ENCODE results near the gene CEP170. TPM values are rescaled to one million over a fixed set of nuclear protein-coding genes. Genes with fewer than 3 reads are reported as not detected.
"Not testable (repeated sequence)": the region's sequence is repeated elsewhere in the genome, so short reads cannot be mapped to it uniquely, and the experiment has no call there.

Gene CEP170
- total and polyA plus RNA-seq, 5 donors from 2014 or later = 6.8 to 35.5 (median 9.0) TPM

DNA sequence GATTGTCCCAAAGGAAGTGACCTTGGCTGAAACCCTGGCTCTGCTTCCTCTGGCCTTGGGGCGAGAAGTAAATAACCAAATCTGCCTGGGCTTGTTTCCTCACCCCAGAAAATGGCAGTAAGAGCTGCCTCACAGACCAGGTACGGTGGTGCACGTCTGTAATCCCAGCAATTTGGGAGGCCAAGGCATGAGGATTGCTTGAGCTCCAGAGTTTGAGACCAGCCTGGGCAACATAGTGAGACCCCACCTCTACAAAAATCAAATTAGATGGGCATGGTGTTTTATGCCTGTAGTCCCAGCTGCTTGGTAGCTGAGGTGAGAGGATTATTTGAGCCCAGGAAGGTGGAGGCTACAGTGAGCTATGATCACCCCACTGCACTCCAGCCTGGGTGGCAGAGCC is 140.3 kb downstream of the CEP170 start:
- not testable (repeated sequence) for H3K4me3 Mint-ChIP-seq; H3K4me3 ChIP-seq (ENCODE audit: low read depth, low read length); H3K36me3 Mint-ChIP-seq; ATAC-seq (ENCODE audit: low read depth in 2 of 2); DNase-seq; H3K9me3 ChIP-seq (ENCODE audit: control insufficient read depth in 2 of 2, low read length in 2 of 2); H3K27me3 Mint-ChIP-seq; H3K27me3 ChIP-seq (ENCODE audit: control insufficient read depth, insufficient read depth, low read length); H3K27ac Mint-ChIP-seq; H3K36me3 ChIP-seq (ENCODE audit: control insufficient read depth, insufficient read depth, low read length); H3K9me3 Mint-ChIP-seq; H3K27ac ChIP-seq (ENCODE audit: insufficient read depth, low read length, poor library complexity, severe bottlenecking); H3K4me1 ChIP-seq (ENCODE audit: control insufficient read depth, insufficient read depth, low read length, poor library complexity, severe bottlenecking); H3K4me1 Mint-ChIP-seq

DNA sequence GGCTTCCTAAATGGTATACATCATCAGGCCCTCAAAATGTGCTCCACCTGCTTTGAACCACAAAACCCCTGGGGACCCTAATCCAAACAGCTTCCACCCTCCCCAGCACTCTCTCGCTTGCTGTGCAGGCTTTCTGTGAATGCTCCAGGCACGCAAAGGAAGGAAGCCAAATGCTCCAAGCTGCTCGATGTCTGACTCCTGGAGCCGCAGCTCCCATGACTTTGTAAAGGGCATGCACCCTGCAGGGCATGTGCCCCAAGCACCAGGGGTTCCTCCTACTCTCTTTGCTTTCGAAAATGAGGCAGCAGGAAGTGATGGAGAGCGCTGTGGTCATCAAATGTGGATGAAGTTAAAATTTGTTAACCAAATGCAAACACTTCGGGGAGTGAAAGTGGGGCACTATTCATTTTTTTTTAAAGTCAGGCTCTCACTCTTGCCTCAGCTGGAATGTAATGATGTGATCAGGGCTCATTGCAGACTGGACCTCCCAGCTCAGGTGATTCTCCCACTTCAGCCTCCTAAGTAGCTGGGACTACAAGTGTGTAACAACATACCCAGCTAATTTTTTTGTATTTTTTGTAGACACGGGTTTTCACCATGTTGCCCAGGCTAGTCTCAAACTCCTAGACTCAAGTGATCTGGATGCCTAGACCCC is 140.9 kb downstream of the CEP170 start:
- not testable (repeated sequence) for H3K4me3 ChIP-seq (ENCODE audit: low read depth, low read length); H3K4me1 ChIP-seq (ENCODE audit: control insufficient read depth, insufficient read depth, low read length, poor library complexity, severe bottlenecking); ATAC-seq (ENCODE audit: low read depth in 2 of 2); H3K9me3 ChIP-seq (ENCODE audit: control insufficient read depth in 2 of 2, low read length in 2 of 2); H3K4me3 Mint-ChIP-seq; H3K4me1 Mint-ChIP-seq; H3K36me3 Mint-ChIP-seq; H3K9me3 Mint-ChIP-seq; H3K27me3 ChIP-seq (ENCODE audit: control insufficient read depth, insufficient read depth, low read length); H3K27ac ChIP-seq (ENCODE audit: insufficient read depth, low read length, poor library complexity, severe bottlenecking); H3K36me3 ChIP-seq (ENCODE audit: control insufficient read depth, insufficient read depth, low read length)
- Mint-ChIP-seq H3K27me3 (peaks cover 11% of the 10 kb centered on the region), H3K27ac (peak overlapping the region in 1 of 3 donors; percentile 52)
- DNase-seq = peak in 1 of 3 donors; percentile 4

DNA sequence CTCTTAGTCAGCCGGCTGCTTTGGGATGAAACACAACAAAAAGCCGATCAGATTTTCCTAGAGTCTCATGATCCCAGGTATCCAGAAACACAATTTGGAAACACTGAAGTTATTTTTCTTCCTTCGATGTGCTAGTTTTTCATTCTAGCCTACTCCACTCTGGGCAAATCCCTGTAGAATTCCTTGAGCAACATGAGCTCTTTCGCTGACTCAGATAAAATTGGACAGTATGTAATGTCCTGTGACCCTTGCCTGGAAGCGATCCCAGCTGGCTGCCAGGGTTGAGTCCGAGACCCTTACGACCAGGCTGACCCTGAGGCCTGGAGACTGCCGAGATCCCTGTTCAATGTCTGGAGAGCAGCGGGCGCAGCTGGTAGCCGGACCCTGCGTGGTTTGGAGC is 147.9 kb downstream of the CEP170 start:
- H3K4me3 Mint-ChIP-seq; H3K36me3 ChIP-seq (ENCODE audit: control insufficient read depth, insufficient read depth, low read length); H3K9me3 ChIP-seq (ENCODE audit: control insufficient read depth in 2 of 2, low read length in 2 of 2); H3K4me1 Mint-ChIP-seq; H3K4me1 ChIP-seq (ENCODE audit: control insufficient read depth, insufficient read depth, low read length, poor library complexity, severe bottlenecking); H3K27ac Mint-ChIP-seq; H3K4me3 ChIP-seq (ENCODE audit: low read depth, low read length); H3K27ac ChIP-seq (ENCODE audit: insufficient read depth, low read length, poor library complexity, severe bottlenecking); ATAC-seq (ENCODE audit: low read depth in 2 of 2); H3K9me3 Mint-ChIP-seq; H3K27me3 ChIP-seq (ENCODE audit: control insufficient read depth, insufficient read depth, low read length); DNase-seq; H3K36me3 Mint-ChIP-seq; H3K27me3 Mint-ChIP-seq: not testable (repeated sequence)

DNA sequence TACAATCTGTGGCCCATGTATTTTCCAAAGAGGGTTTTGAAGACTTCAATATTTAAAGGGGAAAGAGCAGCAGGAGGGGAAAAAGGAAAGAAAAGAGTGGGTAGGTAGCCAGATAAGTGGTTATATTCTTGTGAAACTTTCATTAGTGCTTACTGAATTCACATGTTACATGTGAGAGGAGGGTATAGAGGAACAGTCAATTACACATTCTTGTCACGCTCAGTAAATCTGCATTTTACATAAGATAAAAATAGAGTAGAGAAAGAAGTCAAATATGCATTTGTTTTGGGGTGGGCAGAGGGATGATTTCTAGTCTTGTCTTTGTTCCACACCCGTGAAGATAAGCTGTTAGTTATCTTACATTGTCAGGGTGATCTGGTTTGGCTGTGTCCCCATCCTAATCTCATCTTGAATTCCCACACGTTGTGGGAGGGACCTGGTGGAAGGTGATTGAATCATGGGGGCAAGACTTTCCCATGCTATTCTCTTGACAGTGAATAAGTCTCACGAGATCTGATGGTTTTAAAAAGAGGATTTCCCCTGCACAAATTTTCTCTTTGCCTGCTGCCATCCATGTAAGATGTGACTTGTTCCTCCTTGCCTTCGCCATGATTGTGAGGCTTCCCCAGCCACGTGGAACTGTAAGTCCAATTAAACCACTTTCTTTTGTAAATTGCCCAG is 149.3 kb downstream of the CEP170 start:
- H3K4me1 Mint-ChIP-seq; H3K4me1 ChIP-seq (ENCODE audit: control insufficient read depth, insufficient read depth, low read length, poor library complexity, severe bottlenecking); H3K9me3 Mint-ChIP-seq; H3K36me3 ChIP-seq (ENCODE audit: control insufficient read depth, insufficient read depth, low read length); H3K27me3 ChIP-seq (ENCODE audit: control insufficient read depth, insufficient read depth, low read length); H3K9me3 ChIP-seq (ENCODE audit: control insufficient read depth in 2 of 2, low read length in 2 of 2); DNase-seq; H3K27ac ChIP-seq (ENCODE audit: insufficient read depth, low read length, poor library complexity, severe bottlenecking); H3K4me3 ChIP-seq (ENCODE audit: low read depth, low read length); H3K36me3 Mint-ChIP-seq; ATAC-seq (ENCODE audit: low read depth in 2 of 2); H3K4me3 Mint-ChIP-seq; H3K27ac Mint-ChIP-seq: not testable (repeated sequence)
- H3K27me3 Mint-ChIP-seq = peaks cover 12% of the 10 kb centered on the region

DNA sequence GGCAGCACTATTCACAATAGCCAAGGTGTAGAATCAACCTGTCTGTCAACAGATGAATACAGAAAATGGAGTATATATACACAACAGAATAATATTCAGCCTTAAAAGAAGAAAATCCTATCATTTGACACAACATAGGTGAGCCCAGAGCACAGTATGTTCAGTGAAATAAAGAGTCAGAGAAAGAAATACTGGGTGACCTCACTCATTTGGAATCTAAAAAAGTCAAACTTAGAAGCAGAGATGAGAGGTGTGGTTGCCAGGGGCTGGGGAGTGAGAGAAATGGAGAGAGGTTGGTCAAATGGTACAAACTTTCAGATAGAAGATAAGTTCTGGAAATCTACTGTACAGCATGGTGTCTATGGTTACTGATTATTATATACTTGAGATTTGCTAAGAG is 150.0 kb downstream of the CEP170 start:
- not testable (repeated sequence) for DNase-seq; H3K4me1 ChIP-seq (ENCODE audit: control insufficient read depth, insufficient read depth, low read length, poor library complexity, severe bottlenecking); H3K4me1 Mint-ChIP-seq; H3K9me3 Mint-ChIP-seq; H3K27ac ChIP-seq (ENCODE audit: insufficient read depth, low read length, poor library complexity, severe bottlenecking); H3K36me3 ChIP-seq (ENCODE audit: control insufficient read depth, insufficient read depth, low read length); H3K27ac Mint-ChIP-seq; H3K36me3 Mint-ChIP-seq; H3K4me3 ChIP-seq (ENCODE audit: low read depth, low read length); H3K27me3 ChIP-seq (ENCODE audit: control insufficient read depth, insufficient read depth, low read length); ATAC-seq (ENCODE audit: low read depth in 2 of 2); H3K9me3 ChIP-seq (ENCODE audit: control insufficient read depth in 2 of 2, low read length in 2 of 2); H3K4me3 Mint-ChIP-seq
- peaks cover 11% of the 10 kb centered on the region for H3K27me3 Mint-ChIP-seq

DNA sequence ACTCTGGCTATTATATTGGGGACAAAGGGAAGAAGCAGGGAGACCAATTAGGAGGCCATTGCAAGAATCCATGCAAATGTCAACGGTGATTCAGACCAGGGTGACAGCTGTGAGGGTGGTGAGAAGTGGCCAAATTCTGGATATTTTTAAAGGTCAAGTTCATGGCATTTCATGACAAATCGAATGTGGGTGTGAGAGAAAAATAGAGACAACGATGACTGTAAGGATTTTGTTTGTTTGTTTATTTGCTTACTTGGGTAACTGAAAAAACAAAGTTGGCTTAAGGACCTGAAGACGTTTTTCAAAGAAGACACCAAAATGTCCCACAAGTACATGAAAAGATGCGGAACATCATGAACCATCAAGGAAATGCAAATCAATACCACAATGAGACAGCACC is 150.6 kb downstream of the CEP170 start:
- H3K27me3 ChIP-seq (ENCODE audit: control insufficient read depth, insufficient read depth, low read length) = not testable (repeated sequence)

DNA sequence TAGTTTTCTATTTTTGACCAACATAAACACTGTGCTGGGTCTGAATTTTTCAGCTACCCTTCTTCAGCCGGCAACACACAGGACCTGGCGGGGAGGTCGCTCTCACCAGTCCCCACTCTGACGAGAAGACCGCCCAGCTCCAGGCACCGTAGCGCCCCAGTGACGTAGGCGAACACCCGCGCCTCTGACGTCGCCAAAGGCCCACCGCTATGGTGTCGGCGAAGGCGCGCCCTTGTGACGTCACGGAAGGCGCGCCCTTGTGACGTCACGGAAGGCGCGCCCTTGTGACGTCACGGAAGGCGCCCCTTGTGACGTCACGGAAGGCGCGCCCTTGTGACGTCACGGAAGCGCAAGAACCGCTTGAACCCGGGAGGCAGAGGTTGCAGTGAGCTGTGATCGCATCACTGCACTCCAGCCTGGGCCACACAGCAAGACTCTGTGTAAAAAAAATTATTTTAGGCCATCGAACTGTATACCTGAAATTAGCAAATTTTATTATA is 153.5 kb downstream of the CEP170 start:
- ATAC-seq (ENCODE audit: low read depth in 2 of 2) (peak in 1 of 2 donors; percentile 70), DNase-seq (peak; percentile 31 to 75 (median 72))
- peak overlapping the region; percentile 65 for H3K27ac ChIP-seq (ENCODE audit: insufficient read depth, low read length, poor library complexity, severe bottlenecking)
- H3K36me3 Mint-ChIP-seq; H3K9me3 ChIP-seq (ENCODE audit: control insufficient read depth in 2 of 2, low read length in 2 of 2); H3K4me1 ChIP-seq (ENCODE audit: control insufficient read depth, insufficient read depth, low read length, poor library complexity, severe bottlenecking); H3K36me3 ChIP-seq (ENCODE audit: control insufficient read depth, insufficient read depth, low read length); H3K27me3 ChIP-seq (ENCODE audit: control insufficient read depth, insufficient read depth, low read length); H3K27me3 Mint-ChIP-seq; H3K4me1 Mint-ChIP-seq; H3K9me3 Mint-ChIP-seq: not testable (repeated sequence)
- H3K4me3 ChIP-seq (ENCODE audit: low read depth, low read length) = peak overlapping the region; percentile 32
- peak overlapping the region; percentile 32 to 93 (median 84) for H3K27ac Mint-ChIP-seq
- H3K4me3 Mint-ChIP-seq = peak overlapping the region; percentile 83 to 94 (median 88)

More for the DNA sequence above, 150.6 kb downstream of the CEP170 start:
- not testable (repeated sequence) for H3K4me1 Mint-ChIP-seq; DNase-seq; H3K27ac Mint-ChIP-seq; H3K4me3 ChIP-seq (ENCODE audit: low read depth, low read length); H3K36me3 ChIP-seq (ENCODE audit: control insufficient read depth, insufficient read depth, low read length); H3K27me3 Mint-ChIP-seq; H3K36me3 Mint-ChIP-seq; H3K27ac ChIP-seq (ENCODE audit: insufficient read depth, low read length, poor library complexity, severe bottlenecking); H3K4me1 ChIP-seq (ENCODE audit: control insufficient read depth, insufficient read depth, low read length, poor library complexity, severe bottlenecking); ATAC-seq (ENCODE audit: low read depth in 2 of 2); H3K4me3 Mint-ChIP-seq; H3K9me3 ChIP-seq (ENCODE audit: control insufficient read depth in 2 of 2, low read length in 2 of 2); H3K9me3 Mint-ChIP-seq

DNA sequence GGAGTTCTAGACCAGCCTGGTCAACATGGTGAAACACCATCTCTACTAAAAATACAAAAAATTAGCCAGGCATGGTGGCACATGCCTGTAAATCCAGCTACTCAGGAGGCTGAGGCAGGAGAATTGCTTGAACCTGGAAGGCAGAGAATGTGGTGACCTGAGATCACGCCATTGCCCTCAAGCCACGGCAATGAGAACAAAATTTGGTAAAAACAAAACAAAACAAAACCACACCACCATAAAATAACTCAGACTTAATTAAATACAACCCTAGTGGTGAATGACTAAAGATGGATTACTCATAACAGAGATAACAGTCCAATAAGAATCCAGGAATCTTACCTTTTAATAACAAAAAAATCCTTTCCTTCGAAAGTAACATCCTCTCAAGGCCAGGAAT is 167.7 kb downstream of the CEP170 start:
- not testable (repeated sequence) for DNase-seq; H3K27me3 ChIP-seq (ENCODE audit: control insufficient read depth, insufficient read depth, low read length); H3K4me3 ChIP-seq (ENCODE audit: low read depth, low read length); H3K27ac ChIP-seq (ENCODE audit: insufficient read depth, low read length, poor library complexity, severe bottlenecking); H3K4me1 Mint-ChIP-seq; H3K36me3 ChIP-seq (ENCODE audit: control insufficient read depth, insufficient read depth, low read length); H3K4me1 ChIP-seq (ENCODE audit: control insufficient read depth, insufficient read depth, low read length, poor library complexity, severe bottlenecking); H3K27ac Mint-ChIP-seq; H3K9me3 Mint-ChIP-seq; H3K9me3 ChIP-seq (ENCODE audit: control insufficient read depth in 2 of 2, low read length in 2 of 2); H3K4me3 Mint-ChIP-seq; ATAC-seq (ENCODE audit: low read depth in 2 of 2); H3K36me3 Mint-ChIP-seq; H3K27me3 Mint-ChIP-seq

All from CD4-positive, CD25-positive, alpha-beta regulatory T cell (primary cell).